Adrenal gland (tissue), 5 donors: ENCODE results near the gene POU2F3.

Source experiments
- POLR2A ChIP-seq, 2 donors: fragments of 450-650 bp; IDR thresholded peaks; one replicate each; pipeline ENCODE4 v1.6.1; 2017; ENCODE audit warnings: antibody characterized with exemption in 2 of 2, mild to moderate bottlenecking in 2 of 2, moderate library complexity in 1 of 2
- TF ChIP-seq, protein P1 (sequence below), 6 experiments: fragments of 450-650 bp in 4 of 6; fragments of 200-600 bp in 2 of 6; sonication (generic) in 1 of 6; IDR thresholded peaks; 1 replicate in 5 of 6; 2 replicates in 1 of 6; pipeline versions ENCODE4 v1.5.1 to v1.8.0; 2016 to 2021; ENCODE audit warnings: antibody characterized with exemption in 6 of 6, mild to moderate bottlenecking in 2 of 6, moderate library complexity in 1 of 6
- donor health status: DM: no; HTN: no; CAD: no.

DNA sequence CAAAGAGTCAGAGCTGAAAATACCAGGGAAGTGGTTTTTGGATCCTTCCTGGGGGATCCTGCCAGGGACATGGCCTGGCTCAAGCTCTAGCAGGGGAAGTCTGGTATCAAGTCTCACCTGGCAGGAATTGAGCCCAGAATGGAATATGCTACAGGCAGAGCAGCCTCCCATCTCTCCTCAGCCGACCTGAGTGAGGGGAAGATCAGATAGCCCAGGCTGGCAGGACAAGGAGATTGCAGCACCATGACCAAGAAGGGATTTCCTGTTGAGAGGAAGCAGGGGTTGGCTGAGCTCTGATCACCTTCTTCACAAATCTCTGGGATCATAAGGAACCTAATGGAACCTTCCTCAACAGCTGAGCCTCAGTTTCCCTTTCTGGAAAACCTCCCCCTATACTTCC lies 16.1 kb upstream of the POU2F3 start:
- TF ChIP-seq, protein P1, sequence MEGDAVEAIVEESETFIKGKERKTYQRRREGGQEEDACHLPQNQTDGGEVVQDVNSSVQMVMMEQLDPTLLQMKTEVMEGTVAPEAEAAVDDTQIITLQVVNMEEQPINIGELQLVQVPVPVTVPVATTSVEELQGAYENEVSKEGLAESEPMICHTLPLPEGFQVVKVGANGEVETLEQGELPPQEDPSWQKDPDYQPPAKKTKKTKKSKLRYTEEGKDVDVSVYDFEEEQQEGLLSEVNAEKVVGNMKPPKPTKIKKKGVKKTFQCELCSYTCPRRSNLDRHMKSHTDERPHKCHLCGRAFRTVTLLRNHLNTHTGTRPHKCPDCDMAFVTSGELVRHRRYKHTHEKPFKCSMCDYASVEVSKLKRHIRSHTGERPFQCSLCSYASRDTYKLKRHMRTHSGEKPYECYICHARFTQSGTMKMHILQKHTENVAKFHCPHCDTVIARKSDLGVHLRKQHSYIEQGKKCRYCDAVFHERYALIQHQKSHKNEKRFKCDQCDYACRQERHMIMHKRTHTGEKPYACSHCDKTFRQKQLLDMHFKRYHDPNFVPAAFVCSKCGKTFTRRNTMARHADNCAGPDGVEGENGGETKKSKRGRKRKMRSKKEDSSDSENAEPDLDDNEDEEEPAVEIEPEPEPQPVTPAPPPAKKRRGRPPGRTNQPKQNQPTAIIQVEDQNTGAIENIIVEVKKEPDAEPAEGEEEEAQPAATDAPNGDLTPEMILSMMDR (IDR thresholded peaks at IDR 0.05), result no peak
- no peak for TF ChIP-seq POLR2A (IDR thresholded peaks at IDR 0.05)
